K562 (cell line): ENCODE results near the gene TGM5. TPM values are rescaled to one million over a fixed set of nuclear protein-coding genes. Genes with fewer than 3 reads are reported as not detected.

Experiments used
- ATAC-seq: fragments of 200-7000 bp; cut with Tn5 transposase; 3 replicates; pipeline ENCODE4 v1.9.1; 2020; ENCODE audit warnings: moderate library complexity
- BruUV-seq: library from RNA; stranded (reverse); fragments of 400-500 nt; replicated peaks from 2 replicates; lab custom pipeline; 2021; lab: Mats Ljungman, UMichigan
- CTCF ChIA-PET: fragments of 300-600 bp; formaldehyde crosslinking; extraction: SDS; loops from one replicate; lab custom pipeline; 2021; ENCODE audit warnings: low intra/inter-chr PET ratio; lab: Yijun Ruan, JAX
- POLR2A ChIA-PET: fragments of 300-600, 350-650 bp; sonication (Branson Sonifier 250); formaldehyde crosslinking; extraction: SDS; loops from one replicate; lab custom pipeline; 2021; ENCODE audit warnings: antibody characterized with exemption, inconsistent platforms; lab: Yijun Ruan, JAX
- DNase-seq, 4 experiments: peaks; one replicate each; pipeline versions ENCODE4 v3.0.0 to v3.0.0-alpha.2; 2011 to 2018; ENCODE audit warnings: low spot score in 3 of 4, mixed read lengths in 3 of 4; ENCODE audit errors: extremely low read depth in 1 of 4
- FAIRE-seq: peaks from 2 replicates; lab custom pipeline; 2011; peaks lifted over from hg19 to GRCh38; lab: Jason Lieb, UNC
- H2AFZ ChIP-seq: 2 replicates; pipeline ENCODE4 v1.6.0; 2011; ENCODE audit warnings: low read depth, low read length, control low read depth, inconsistent platforms
- H3K27ac ChIP-seq: fragments of 200-600 bp; 3 replicates; pipeline ENCODE4 v1.8.0; 2011; ENCODE audit warnings: low read depth, mild to moderate bottlenecking, control low read depth, inconsistent platforms, low read length, moderate library complexity, mixed read lengths; ENCODE audit errors: extremely low read depth
- H3K27me3 ChIP-seq, 2 experiments: fragments of 300-600 bp in 1 of 2; 2 replicates in 1 of 2; 3 replicates in 1 of 2; pipeline versions ENCODE4 v1.6.0 to v1.8.0; 2011; ENCODE audit warnings: inconsistent platforms in 2 of 2, low read length in 2 of 2, mild to moderate bottlenecking in 1 of 2, mixed read lengths in 1 of 2, moderate library complexity in 1 of 2; ENCODE audit not compliant: control insufficient read depth in 2 of 2, insufficient read depth in 2 of 2
- H3K36me3 ChIP-seq: fragments of 300-600 bp; 3 replicates; pipeline ENCODE4 v1.8.0; 2011; ENCODE audit warnings: mild to moderate bottlenecking, low read length, inconsistent platforms; ENCODE audit not compliant: control insufficient read depth, insufficient read depth
- H3K4me1 ChIP-seq, 2 experiments: fragments of 200-600 bp in 1 of 2; replicated peaks in 1 of 2; 2 replicates in 1 of 2; 3 replicates in 1 of 2; pipeline versions ENCODE4 v1.5.1 to v1.8.0; 2011; ENCODE audit warnings: inconsistent platforms in 2 of 2, low read length in 2 of 2, mild to moderate bottlenecking in 1 of 2, mixed read lengths in 1 of 2, moderate library complexity in 1 of 2; ENCODE audit not compliant: control insufficient read depth in 2 of 2, insufficient read depth in 2 of 2
- H3K4me2 ChIP-seq: 2 replicates; pipeline ENCODE4 v1.6.1; 2011; ENCODE audit warnings: low read length, control low read depth, inconsistent platforms, mixed read lengths; ENCODE audit not compliant: insufficient read depth
- H3K4me3 ChIP-seq: fragments of 200-600 bp; sonication (generic), shearing (Covaris generic); 2 replicates; pipeline ENCODE4 v1.5.1; 2016; ENCODE audit warnings: control low read depth, inconsistent platforms
- H3K79me2 ChIP-seq: fragments of 200-600 bp; 3 replicates; pipeline ENCODE4 v1.8.0; 2011; ENCODE audit warnings: low read length, inconsistent platforms; ENCODE audit not compliant: control insufficient read depth, insufficient read depth
- H3K9ac ChIP-seq, 2 experiments: 2 replicates each; pipeline versions ENCODE4 v1.6.0 to v1.6.1; 2011; ENCODE audit warnings: low read depth in 2 of 2, low read length in 2 of 2, control low read depth in 1 of 2, inconsistent platforms in 1 of 2, mild to moderate bottlenecking in 1 of 2, mixed read lengths in 1 of 2; ENCODE audit not compliant: insufficient read depth in 1 of 2
- H3K9me1 ChIP-seq: one replicate; pipeline ENCODE4 v1.6.0; 2011; ENCODE audit warnings: inconsistent platforms, mild to moderate bottlenecking, low read length, moderate library complexity; ENCODE audit not compliant: control insufficient read depth, insufficient read depth
- H3K9me3 ChIP-seq: replicated peaks from 2 replicates; pipeline ENCODE4 v1.5.1; 2011; ENCODE audit warnings: low read depth, low read length, inconsistent platforms; ENCODE audit not compliant: control insufficient read depth, insufficient read depth
- H4K20me1 ChIP-seq: replicated peaks from 2 replicates; pipeline ENCODE4 v1.6.1; 2011; ENCODE audit warnings: low read length, inconsistent platforms, mixed read lengths; ENCODE audit not compliant: control insufficient read depth, insufficient read depth
- ADNP ChIP-seq: fragments of 200-800 bp; sonication (Bioruptor generic); IDR thresholded peaks from 2 replicates; pipeline ENCODE4 v1.6.1; 2016; ENCODE audit warnings: missing genetic modification characterization, missing compliant biosample characterization
- CBX2 ChIP-seq: fragments of 200-600 bp; sonication (generic); IDR thresholded peaks from one replicate; pipeline ENCODE4 v1.6.1; 2012; ENCODE audit warnings: mild to moderate bottlenecking, low read length, inconsistent platforms; ENCODE audit not compliant: insufficient read depth, poor library complexity, severe bottlenecking
- CXXC5 ChIP-seq: fragments of 250-450 bp; sonication (Bioruptor Pico); IDR thresholded peaks from 2 replicates; pipeline ENCODE4 v1.8.0; 2022; ENCODE audit warnings: inconsistent platforms, mild to moderate bottlenecking, moderate library complexity
- DIDO1 ChIP-seq: fragments of 450-650 bp; IDR thresholded peaks from 2 replicates; pipeline ENCODE4 v1.6.1; 2016; ENCODE audit warnings: low read depth, missing biosample characterization, missing genetic modification characterization
- GATAD2A ChIP-seq: fragments of 450-650 bp; IDR thresholded peaks from 2 replicates; pipeline ENCODE4 v1.6.1; 2017
- MCM3 ChIP-seq: fragments of 450-650 bp; IDR thresholded peaks from 2 replicates; pipeline ENCODE4 v1.6.1; 2016
- PTTG1 ChIP-seq: fragments of 450-650 bp; IDR thresholded peaks from 2 replicates; pipeline ENCODE4 v1.6.1; 2016; ENCODE audit warnings: low read depth, mild to moderate bottlenecking, missing genetic modification characterization, missing compliant biosample characterization
- TAL1 ChIP-seq: fragments of 450-650 bp; IDR thresholded peaks from 2 replicates; pipeline ENCODE4 v1.6.1; 2016; ENCODE audit warnings: mild to moderate bottlenecking
- XRCC3 ChIP-seq: fragments of 450-650 bp; IDR thresholded peaks from 2 replicates; pipeline ENCODE4 v1.6.1; 2017; ENCODE audit warnings: mild to moderate bottlenecking, moderate library complexity
- ZKSCAN8 ChIP-seq: fragments of 200-800 bp; sonication (Bioruptor generic); IDR thresholded peaks from 2 replicates; pipeline ENCODE4 v1.6.1; 2016; ENCODE audit warnings: missing genetic modification characterization, missing compliant biosample characterization
- ZNF511 ChIP-seq: sonication (generic); formaldehyde crosslinking; IDR thresholded peaks from 2 replicates; pipeline ENCODE4 v1.8.0; 2022; ENCODE audit warnings: mild to moderate bottlenecking, missing genetic modification reagents
- ZNF592 ChIP-seq: fragments of 450-650 bp; IDR thresholded peaks from 2 replicates; pipeline ENCODE4 v1.6.1; 2017; ENCODE audit warnings: antibody characterized with exemption, mild to moderate bottlenecking
- ZNF695 ChIP-seq: fragments of 450-650 bp; formaldehyde crosslinking; IDR thresholded peaks from 2 replicates; pipeline ENCODE4 v1.4.0; 2020; ENCODE audit warnings: mild to moderate bottlenecking, moderate library complexity
- WGBS: fragments of 100-300 bp; shearing (Covaris generic); methylation state at CpG from one replicate; pipeline ENCODE4 v1.1.6; 2016; ENCODE audit warnings: low coverage, mixed read lengths; ENCODE audit not compliant: insufficient coverage; ENCODE audit errors: missing lambda C conversion rate; 5-methylcytosine and 5-hydroxymethylcytosine counted together
- in situ Hi-C: fragments of 300-500 bp; cut with MboI; formaldehyde crosslinking; loops from 4 replicates; pipeline ENCODE4 v1.15.0; 2018; ENCODE audit warnings: inconsistent platforms, mixed read lengths
- intact Hi-C: fragments of 100-400 bp; cut with micrococcal nuclease; formaldehyde crosslinking; loops from 2 replicates; pipeline ENCODE4 v1.14.2; 2022
- polyA plus RNA-seq, 8 experiments: library from polyadenylated mRNA; depleted of rRNA in 4 of 8; stranded (reverse) in 5 of 8; unstranded in 3 of 8; fragments of >200 nt; fragmentation: Nextera tagmentation in 2 of 8; fragmentation: Illumina TruSeq in 1 of 8; extraction: Ambion mirVana in 2 of 8; extraction: Trizol in 1 of 8; gene quantifications; 2 replicates each; pipeline versions ENCODE4 v1.2.1 to v1.2.3, GENCODE V29; 2011 to 2014; ENCODE audit warnings: inconsistent platforms in 1 of 8, missing spikeins in 1 of 8
- total RNA-seq, 7 experiments: library from RNA; depleted of rRNA in 6 of 7; stranded (reverse); fragments of >200 nt in 6 of 7; fragmentation: Illumina TruSeq in 2 of 7; extraction: Trizol in 2 of 7; gene quantifications; 2 replicates each; pipeline versions ENCODE4 v1.2.1 to v1.2.3, GENCODE V29; 2011 to 2021; ENCODE audit warnings: low replicate concordance in 1 of 7
- TF ChIP-seq, protein P1 (sequence below): fragments of 250-450 bp; sonication (Bioruptor Pico); IDR thresholded peaks from 2 replicates; pipeline ENCODE4 v1.5.0; 2022; ENCODE audit warnings: mild to moderate bottlenecking
- TF ChIP-seq, protein P2 (sequence below): fragments of 150-350 bp; conservative IDR thresholded peaks from 2 replicates; pipeline ENCODE4 v1.6.1; 2014; ENCODE audit warnings: low read length

The TGM5 gene
- total and polyA plus RNA-seq, 9 of the 15 experiments (the other 6 are each of a cell fraction or from before 2014, with no cell fraction given) = 0.03 to 0.10 (median 0.07) TPM; not detected in 6

DNA sequence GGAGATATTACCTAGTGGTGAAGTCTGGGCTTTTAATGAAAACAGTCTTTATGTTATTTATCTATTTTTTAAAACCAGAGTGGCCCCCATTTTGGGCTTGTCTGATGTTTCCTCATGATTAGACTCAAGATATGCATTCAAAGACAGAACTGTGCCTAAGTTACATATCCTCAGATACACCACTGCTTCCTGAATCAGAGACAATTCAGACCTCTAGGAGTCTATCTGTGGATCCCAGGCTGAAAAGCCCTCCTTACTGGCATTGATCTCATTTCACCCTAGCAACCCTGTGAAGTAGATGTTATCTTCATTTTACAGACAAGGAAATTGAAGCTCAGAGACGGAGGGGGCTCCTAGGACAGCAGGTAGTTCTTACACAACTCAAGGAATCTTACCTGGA, 16.8 kb upstream of the TGM5 start:
- H3K36me3 ChIP-seq = no peaks in the 10 kb centered on the region
- FAIRE-seq = no peak
- H3K9me3 ChIP-seq = no peaks in the 10 kb centered on the region
- POLR2A ChIA-PET = no interaction called here
- CTCF ChIA-PET = no interaction called here
- 30% methylated on average over 1 of the region's 1 CpG for WGBS
- H2AFZ ChIP-seq = no peak overlapping the region
- no peak overlapping the region for H3K9ac ChIP-seq
- no peak for ATAC-seq
- in situ Hi-C loops = no loop called here
- peaks cover 38 to 59% of the 10 kb centered on the region in 2 experiments for H3K27me3 ChIP-seq
- no peaks in the 10 kb centered on the region for H3K9me1 ChIP-seq
- DNase-seq = no peak
- H3K4me1 ChIP-seq = no peaks in the 10 kb centered on the region; a peak in 1 of 5 replicates
- intact Hi-C loops = loop anchor here (10.0 kb wide), 1 partner anchor 579 kb away; no protein-coding TSS in a partner anchor
- H3K79me2 ChIP-seq = no peaks in the 10 kb centered on the region
- TF ChIP-seq ZNF511 = no peak
- no peak for TF ChIP-seq ZNF695 (CRISPR knock-in tag)
- TF ChIP-seq GATAD2A = no peak
- TF ChIP-seq CXXC5 (CRISPR knock-in tag) = no peak
- TF ChIP-seq, protein P1, sequence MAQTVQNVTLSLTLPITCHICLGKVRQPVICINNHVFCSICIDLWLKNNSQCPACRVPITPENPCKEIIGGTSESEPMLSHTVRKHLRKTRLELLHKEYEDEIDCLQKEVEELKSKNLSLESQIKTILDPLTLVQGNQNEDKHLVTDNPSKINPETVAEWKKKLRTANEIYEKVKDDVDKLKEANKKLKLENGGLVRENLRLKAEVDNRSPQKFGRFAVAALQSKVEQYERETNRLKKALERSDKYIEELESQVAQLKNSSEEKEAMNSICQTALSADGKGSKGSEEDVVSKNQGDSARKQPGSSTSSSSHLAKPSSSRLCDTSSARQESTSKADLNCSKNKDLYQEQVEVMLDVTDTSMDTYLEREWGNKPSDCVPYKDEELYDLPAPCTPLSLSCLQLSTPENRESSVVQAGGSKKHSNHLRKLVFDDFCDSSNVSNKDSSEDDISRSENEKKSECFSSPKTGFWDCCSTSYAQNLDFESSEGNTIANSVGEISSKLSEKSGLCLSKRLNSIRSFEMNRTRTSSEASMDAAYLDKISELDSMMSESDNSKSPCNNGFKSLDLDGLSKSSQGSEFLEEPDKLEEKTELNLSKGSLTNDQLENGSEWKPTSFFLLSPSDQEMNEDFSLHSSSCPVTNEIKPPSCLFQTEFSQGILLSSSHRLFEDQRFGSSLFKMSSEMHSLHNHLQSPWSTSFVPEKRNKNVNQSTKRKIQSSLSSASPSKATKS = no peak
- TF ChIP-seq ADNP (tag) = no peak
- no peak for TF ChIP-seq PTTG1
- TF ChIP-seq ZNF592 = no peak
- no peak for TF ChIP-seq DIDO1 (tag)
- TF ChIP-seq XRCC3 = no peak
- no peak for TF ChIP-seq MCM3
- TF ChIP-seq TAL1 = no peak
- TF ChIP-seq, protein P2, sequence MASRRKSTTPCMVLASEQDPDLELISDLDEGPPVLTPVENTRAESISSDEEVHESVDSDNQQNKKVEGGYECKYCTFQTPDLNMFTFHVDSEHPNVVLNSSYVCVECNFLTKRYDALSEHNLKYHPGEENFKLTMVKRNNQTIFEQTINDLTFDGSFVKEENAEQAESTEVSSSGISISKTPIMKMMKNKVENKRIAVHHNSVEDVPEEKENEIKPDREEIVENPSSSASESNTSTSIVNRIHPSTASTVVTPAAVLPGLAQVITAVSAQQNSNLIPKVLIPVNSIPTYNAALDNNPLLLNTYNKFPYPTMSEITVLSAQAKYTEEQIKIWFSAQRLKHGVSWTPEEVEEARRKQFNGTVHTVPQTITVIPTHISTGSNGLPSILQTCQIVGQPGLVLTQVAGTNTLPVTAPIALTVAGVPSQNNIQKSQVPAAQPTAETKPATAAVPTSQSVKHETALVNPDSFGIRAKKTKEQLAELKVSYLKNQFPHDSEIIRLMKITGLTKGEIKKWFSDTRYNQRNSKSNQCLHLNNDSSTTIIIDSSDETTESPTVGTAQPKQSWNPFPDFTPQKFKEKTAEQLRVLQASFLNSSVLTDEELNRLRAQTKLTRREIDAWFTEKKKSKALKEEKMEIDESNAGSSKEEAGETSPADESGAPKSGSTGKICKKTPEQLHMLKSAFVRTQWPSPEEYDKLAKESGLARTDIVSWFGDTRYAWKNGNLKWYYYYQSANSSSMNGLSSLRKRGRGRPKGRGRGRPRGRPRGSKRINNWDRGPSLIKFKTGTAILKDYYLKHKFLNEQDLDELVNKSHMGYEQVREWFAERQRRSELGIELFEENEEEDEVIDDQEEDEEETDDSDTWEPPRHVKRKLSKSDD = no peak
- no peak for TF ChIP-seq CBX2
- TF ChIP-seq ZKSCAN8 (CRISPR knock-in tag) = no peak
- TF ChIP-seq, all 486 proteins: peak for 0
- BruUV-seq = no TSS peak
- Histone ChIP-seq H3K4me2 (no peak overlapping the region), H3K27ac (no peak overlapping the region), H3K4me3 (no peak overlapping the region), H4K20me1 (peaks cover 3% of the 10 kb centered on the region; the same call in 1 of the 2 replicates)
